Activated B cell treated with CpG ODN at 0.5 μM for 24 hours (primary cell): ENCODE data around the gene SAMM50. TPM values are rescaled to one million over a fixed set of nuclear protein-coding genes. Genes with fewer than 3 reads are reported as not detected.

ENCODE experiments used
- ATAC-seq: fragments of 200-7000 bp; cut with Tn5 transposase; one replicate; pipeline ENCODE4 v1.10.0; 2021; ENCODE audit warnings: low read depth, mild to moderate bottlenecking, moderate library complexity
- CTCF ChIA-PET: fragments of 350-600 bp; sonication (Branson Sonifier 250); formaldehyde crosslinking; loops from one replicate; lab custom pipeline; 2021; ENCODE audit warnings: antibody characterized with exemption; lab: Charles Lee
- POLR2A ChIA-PET: fragments of 350-600 bp; sonication (Branson Sonifier 250); formaldehyde crosslinking; loops from one replicate; lab custom pipeline; 2021; ENCODE audit warnings: antibody characterized with exemption; lab: Charles Lee
- DNase-seq: peaks from one replicate; pipeline ENCODE4 v3.0.0; 2022
- H3K27ac Mint-ChIP-seq: one replicate; pipeline ENCODE4 v1.8.0; 2020; ENCODE audit warnings: mixed read lengths
- H3K27me3 Mint-ChIP-seq: one replicate; pipeline ENCODE4 v1.8.0; 2021; ENCODE audit warnings: mixed read lengths
- H3K36me3 Mint-ChIP-seq: one replicate; pipeline ENCODE4 v1.8.0; 2021; ENCODE audit warnings: low read depth, mixed read lengths
- H3K4me1 Mint-ChIP-seq: one replicate; pipeline ENCODE4 v1.8.0; 2021; ENCODE audit warnings: mixed read lengths
- H3K4me3 Mint-ChIP-seq: one replicate; pipeline ENCODE4 v1.8.0; 2020; ENCODE audit warnings: mild to moderate bottlenecking, mixed read lengths
- H3K9me3 Mint-ChIP-seq: one replicate; pipeline ENCODE4 v1.8.0; 2020; ENCODE audit warnings: mixed read lengths
- CTCF ChIP-seq: fragments of 200-600 bp; IDR thresholded peaks from one replicate; pipeline ENCODE4 v1.8.0; 2022; ENCODE audit warnings: antibody characterized with exemption, mild to moderate bottlenecking
- intact Hi-C: fragments of 100-400 bp; cut with micrococcal nuclease; formaldehyde crosslinking; loops from one replicate; pipeline ENCODE4 v1.15.1; 2024
- total RNA-seq: library from RNA; stranded (reverse); gene quantifications from 2 replicates; pipeline ENCODE4 v1.2.3, GENCODE V29; 2022

Gene SAMM50
- total RNA-seq, 1 donor from 2014 or later, result 51.2 TPM

GRCh38 chr22:43995057-43995685, 39.9 kb downstream of the SAMM50 start:
- no peak for ATAC-seq
- no peak for TF ChIP-seq CTCF
- Mint-ChIP-seq H3K36me3 (peaks cover 74% of the 10 kb centered on the region), H3K4me3 (peak overlapping the region; percentile 60), H3K9me3 (no peaks in the 10 kb centered on the region), H3K27ac (peak overlapping the region; percentile 82), H3K27me3 (no peaks in the 10 kb centered on the region), H3K4me1 (peaks cover 61% of the 10 kb centered on the region)
- ChIA-PET POLR2A (interaction anchor here (0.7 to 5.8 kb wide), 6 partner anchors 30 to 91 kb away, joined by 3 to 61 read pairs (median 7); partner anchors contain the start of genes PARVB and SAMM50), CTCF (interaction anchor here (0.8 to 11.3 kb wide), 9 partner anchors 17 to 631 kb away, joined by 3 to 537 read pairs (median 13); partner anchors contain the start of gene PARVB)
- DNase-seq, result no peak
- intact Hi-C loops, result loop anchor here (5.0 kb wide), 1 partner anchor 187 kb away; the partner anchor contains the start of gene PARVG

- H3K27ac Mint-ChIP-seq, result peak overlapping the region; percentile 94
- peak overlapping the region; percentile 90 for H3K4me3 Mint-ChIP-seq
- no peaks in the 10 kb centered on the region for H3K9me3 Mint-ChIP-seq
- CTCF ChIA-PET, result interaction anchor here (0.7 to 11.3 kb wide), 8 partner anchors 13 to 631 kb away, joined by 3 to 537 read pairs (median 4); partner anchors contain the start of gene PARVB
- POLR2A ChIA-PET, result interaction anchor here (1.0 to 5.8 kb wide), 6 partner anchors 30 to 112 kb away, joined by 3 to 61 read pairs (median 7); partner anchors contain the start of genes PARVB and SAMM50
- H3K36me3 Mint-ChIP-seq, result peaks cover 70% of the 10 kb centered on the region
- intact Hi-C loops, result loop anchor here (1.0 to 5.0 kb wide), 5 partner anchors 30 to 187 kb away; partner anchors contain the start of genes PARVG and SAMM50
- DNase-seq (no peak), ATAC-seq (no peak)
- peaks cover 65% of the 10 kb centered on the region for H3K4me1 Mint-ChIP-seq
- H3K27me3 Mint-ChIP-seq, result no peaks in the 10 kb centered on the region
- no peak for TF ChIP-seq CTCF
Measured at GRCh38 chr22:43995798-43996169, 40.5 kb downstream of the SAMM50 start.

GRCh38 chr22:43996170-43996980, 41.1 kb downstream of the SAMM50 start:
- peaks cover 66% of the 10 kb centered on the region for H3K4me1 Mint-ChIP-seq

GRCh38 chr22:43996981-43997265, 41.7 kb downstream of the SAMM50 start:
- H3K4me3 Mint-ChIP-seq, result peak overlapping the region; percentile 90
- H3K9me3 Mint-ChIP-seq, result no peaks in the 10 kb centered on the region
- peaks cover 59% of the 10 kb centered on the region for H3K36me3 Mint-ChIP-seq
- H3K27ac Mint-ChIP-seq, result peak overlapping the region; percentile 94
- TF ChIP-seq CTCF, result no peak
- H3K4me1 Mint-ChIP-seq, result peaks cover 66% of the 10 kb centered on the region
- ATAC-seq (no peak), DNase-seq (no peak)
- POLR2A ChIA-PET, result interaction anchor here (1.6 to 5.8 kb wide), 3 partner anchors 29 to 89 kb away, joined by 9 to 61 read pairs (median 43); partner anchors contain the start of gene PARVB
- H3K27me3 Mint-ChIP-seq, result no peaks in the 10 kb centered on the region
- intact Hi-C loops, result loop anchor here (1.0 to 5.0 kb wide), 5 partner anchors 28 to 185 kb away; partner anchors contain the start of genes PARVG and SAMM50
- CTCF ChIA-PET, result interaction anchor here (1.3 to 11.3 kb wide), 2 partner anchors 27 to 88 kb away, joined by 5 to 537 read pairs; partner anchors contain the start of gene PARVB

More at GRCh38 chr22:43996170-43996980, 41.1 kb downstream of the SAMM50 start:
- no peak for TF ChIP-seq CTCF
- peak overlapping the region; percentile 90 for H3K4me3 Mint-ChIP-seq
- peak overlapping the region; percentile 94 for H3K27ac Mint-ChIP-seq
- intact Hi-C loops, result loop anchor here (1.0 to 5.0 kb wide), 5 partner anchors 29 to 186 kb away; partner anchors contain the start of genes PARVG and SAMM50
- H3K9me3 Mint-ChIP-seq, result no peaks in the 10 kb centered on the region
- DNase-seq (peak; percentile 66), ATAC-seq (peak; percentile 81)
- H3K36me3 Mint-ChIP-seq, result peaks cover 65% of the 10 kb centered on the region
- POLR2A ChIA-PET, result interaction anchor here (0.6 to 5.8 kb wide), 7 partner anchors 29 to 566 kb away, joined by 3 to 61 read pairs (median 5); partner anchors contain the start of genes PARVB and SAMM50
- no peaks in the 10 kb centered on the region for H3K27me3 Mint-ChIP-seq
- CTCF ChIA-PET, result interaction anchor here (0.7 to 11.3 kb wide), 7 partner anchors 13 to 630 kb away, joined by 3 to 537 read pairs (median 3); partner anchors contain the start of gene PARVB
